HEK293 (cell line): ENCODE results near the gene DIDO1.

Experiments used
- CTCF ChIA-PET: fragments of 350-600 bp; formaldehyde crosslinking; extraction: SDS; loops from one replicate; lab custom pipeline; 2021; ENCODE audit warnings: antibody characterized with exemption; lab: Yijun Ruan, JAX
- POLR2A ChIA-PET: fragments of 300-600 bp; formaldehyde crosslinking; extraction: SDS; loops from one replicate; lab custom pipeline; 2020; ENCODE audit warnings: antibody characterized with exemption, inconsistent platforms; lab: Yijun Ruan, JAX
- H3K27ac ChIP-seq: fragments of 200-500 bp; sonication (Bioruptor generic); 2 replicates; pipeline ENCODE4 v1.5.1; 2014; ENCODE audit warnings: low read depth, low read length, control low read depth, inconsistent platforms; ENCODE audit errors: extremely low read depth
- H3K36me3 ChIP-seq, 2 experiments: fragments of 200-500 bp in 1 of 2; sonication (Bioruptor generic) in 1 of 2; 1 replicate in 1 of 2; 2 replicates in 1 of 2; pipeline ENCODE4 v1.5.1; 2014 to 2017; ENCODE audit warnings: inconsistent platforms in 2 of 2, low read length in 2 of 2; ENCODE audit not compliant: control insufficient read depth in 2 of 2, insufficient read depth in 1 of 2
- H3K4me1 ChIP-seq: fragments of 200-500 bp; sonication (Bioruptor generic); 2 replicates; pipeline ENCODE4 v1.5.1; 2014; ENCODE audit warnings: mild to moderate bottlenecking, low read length, inconsistent platforms; ENCODE audit not compliant: control insufficient read depth, insufficient read depth
- H3K4me3 ChIP-seq: 2 replicates; pipeline ENCODE4 v1.5.1; 2011; ENCODE audit warnings: low read depth, mild to moderate bottlenecking, control low read depth, low read length, moderate library complexity
- H3K9me3 ChIP-seq: fragments of 200-500 bp; sonication (Bioruptor generic); 2 replicates; pipeline ENCODE4 v1.5.1; 2014; ENCODE audit warnings: low read depth, low read length, inconsistent platforms; ENCODE audit not compliant: control insufficient read depth, insufficient read depth
- KLF10 ChIP-seq: fragments of 450-650 bp; IDR thresholded peaks from 2 replicates; pipeline ENCODE4 v1.5.1; 2018; ENCODE audit warnings: missing biosample characterization, mild to moderate bottlenecking, missing genetic modification characterization
- TRIM28 ChIP-seq: IDR thresholded peaks from 2 replicates; pipeline ENCODE4 v1.6.1; 2011; ENCODE audit warnings: low read length, control low read depth, borderline replicate concordance
- ZFP3 ChIP-seq: fragments of 450-650 bp; formaldehyde crosslinking; IDR thresholded peaks from 2 replicates; pipeline ENCODE4 v1.5.1; 2016; ENCODE audit warnings: low read depth, missing biosample characterization, missing genetic modification characterization
- ZFP69B ChIP-seq: fragments of 450-650 bp; formaldehyde crosslinking; IDR thresholded peaks from 2 replicates; pipeline ENCODE4 v1.5.1; 2016; ENCODE audit warnings: missing biosample characterization, missing genetic modification characterization
- ZNF394 ChIP-seq: fragments of 450-650 bp; formaldehyde crosslinking; IDR thresholded peaks from 2 replicates; pipeline ENCODE4 v1.5.1; 2016; ENCODE audit warnings: missing biosample characterization, missing genetic modification characterization, mild to moderate bottlenecking, moderate library complexity, borderline replicate concordance
- ZNF423 ChIP-seq: fragments of 450-650 bp; formaldehyde crosslinking; IDR thresholded peaks from 2 replicates; pipeline ENCODE4 v1.5.1; 2016; ENCODE audit warnings: missing biosample characterization, missing genetic modification characterization
- ZNF530 ChIP-seq: fragments of 450-650 bp; formaldehyde crosslinking; IDR thresholded peaks from 2 replicates; pipeline ENCODE4 v1.5.1; 2016; ENCODE audit warnings: low read depth, missing biosample characterization, missing genetic modification characterization
- ZNF571 ChIP-seq: fragments of 450-650 bp; formaldehyde crosslinking; IDR thresholded peaks from 2 replicates; pipeline ENCODE4 v1.5.0; 2017; ENCODE audit warnings: missing biosample characterization, missing genetic modification characterization
- ZNF585B ChIP-seq: fragments of 450-650 bp; formaldehyde crosslinking; IDR thresholded peaks from 2 replicates; pipeline ENCODE4 v1.5.1; 2016; ENCODE audit warnings: missing biosample characterization, missing genetic modification characterization
- ZNF701 ChIP-seq: fragments of 450-650 bp; formaldehyde crosslinking; IDR thresholded peaks from 2 replicates; pipeline ENCODE4 v1.5.1; 2016; ENCODE audit warnings: missing biosample characterization, missing genetic modification characterization
- TF ChIP-seq, protein P1 (sequence below): fragments of 450-650 bp; formaldehyde crosslinking; conservative IDR thresholded peaks from 2 replicates; pipeline ENCODE4 v1.5.1; 2016; ENCODE audit warnings: low read depth, missing biosample characterization, missing genetic modification characterization
- TF ChIP-seq, protein P2 (sequence below): fragments of 450-650 bp; formaldehyde crosslinking; IDR thresholded peaks from 2 replicates; pipeline ENCODE4 v1.5.1; 2017; ENCODE audit warnings: missing biosample characterization, missing genetic modification characterization
- TF ChIP-seq, protein P3 (sequence below): fragments of 450-650 bp; formaldehyde crosslinking; IDR thresholded peaks from 2 replicates; pipeline ENCODE4 v1.5.1; 2016; ENCODE audit warnings: missing biosample characterization, missing genetic modification characterization
- TF ChIP-seq, protein P4 (sequence below): fragments of 450-650 bp; formaldehyde crosslinking; IDR thresholded peaks from 2 replicates; pipeline ENCODE4 v1.5.1; 2016; ENCODE audit warnings: missing biosample characterization, missing genetic modification characterization

The DIDO1 gene

DNA sequence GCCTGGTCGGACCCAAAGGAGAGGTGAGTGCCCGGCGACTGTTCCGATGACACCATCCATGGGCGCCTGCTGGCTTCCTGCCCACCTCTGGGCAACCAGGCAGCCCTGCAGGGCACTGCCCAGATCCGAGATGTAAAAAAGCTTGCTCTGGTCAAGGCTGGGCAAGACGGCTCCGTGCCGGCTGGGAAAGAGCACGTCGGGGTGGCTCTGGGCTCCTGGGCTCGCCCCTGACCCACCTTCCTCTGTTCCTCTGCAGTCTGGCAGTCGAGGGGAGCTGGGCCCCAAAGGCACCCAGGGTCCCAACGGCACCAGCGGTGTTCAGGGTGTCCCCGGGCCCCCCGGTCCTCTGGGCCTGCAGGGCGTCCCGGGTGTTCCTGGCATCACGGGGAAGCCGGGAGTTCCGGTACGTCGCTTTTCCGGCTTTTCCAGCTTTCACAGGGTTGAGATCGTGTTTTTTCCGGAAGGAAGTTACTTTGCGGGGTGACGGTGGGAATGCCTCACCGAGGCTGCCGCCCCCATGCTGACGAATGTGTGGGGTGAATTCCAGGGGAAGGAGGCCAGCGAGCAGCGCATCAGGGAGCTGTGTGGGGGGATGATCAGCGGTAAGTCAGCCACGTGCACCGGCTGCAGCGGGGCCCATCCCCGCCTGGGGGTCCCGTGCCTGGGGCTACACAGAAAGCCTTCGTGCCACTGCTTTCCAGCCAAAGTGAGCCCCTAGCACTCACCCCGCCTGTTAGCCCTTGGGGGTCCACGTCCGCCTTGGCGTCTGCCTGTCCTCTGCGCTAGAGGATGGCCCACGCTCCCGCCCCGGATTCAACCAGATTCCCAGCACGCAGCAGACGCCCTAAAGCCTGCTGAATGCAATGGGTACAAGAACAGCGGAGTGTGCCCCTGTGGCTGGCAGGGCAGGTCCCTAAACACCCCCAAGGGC lies 90.1 kb downstream of the DIDO1 start:
- H3K4me1 ChIP-seq: peaks cover 3% of the 10 kb centered on the region; the same call in 1 of the 2 replicates
- no peaks in the 10 kb centered on the region for H3K9me3 ChIP-seq
- TF ChIP-seq, protein P1, sequence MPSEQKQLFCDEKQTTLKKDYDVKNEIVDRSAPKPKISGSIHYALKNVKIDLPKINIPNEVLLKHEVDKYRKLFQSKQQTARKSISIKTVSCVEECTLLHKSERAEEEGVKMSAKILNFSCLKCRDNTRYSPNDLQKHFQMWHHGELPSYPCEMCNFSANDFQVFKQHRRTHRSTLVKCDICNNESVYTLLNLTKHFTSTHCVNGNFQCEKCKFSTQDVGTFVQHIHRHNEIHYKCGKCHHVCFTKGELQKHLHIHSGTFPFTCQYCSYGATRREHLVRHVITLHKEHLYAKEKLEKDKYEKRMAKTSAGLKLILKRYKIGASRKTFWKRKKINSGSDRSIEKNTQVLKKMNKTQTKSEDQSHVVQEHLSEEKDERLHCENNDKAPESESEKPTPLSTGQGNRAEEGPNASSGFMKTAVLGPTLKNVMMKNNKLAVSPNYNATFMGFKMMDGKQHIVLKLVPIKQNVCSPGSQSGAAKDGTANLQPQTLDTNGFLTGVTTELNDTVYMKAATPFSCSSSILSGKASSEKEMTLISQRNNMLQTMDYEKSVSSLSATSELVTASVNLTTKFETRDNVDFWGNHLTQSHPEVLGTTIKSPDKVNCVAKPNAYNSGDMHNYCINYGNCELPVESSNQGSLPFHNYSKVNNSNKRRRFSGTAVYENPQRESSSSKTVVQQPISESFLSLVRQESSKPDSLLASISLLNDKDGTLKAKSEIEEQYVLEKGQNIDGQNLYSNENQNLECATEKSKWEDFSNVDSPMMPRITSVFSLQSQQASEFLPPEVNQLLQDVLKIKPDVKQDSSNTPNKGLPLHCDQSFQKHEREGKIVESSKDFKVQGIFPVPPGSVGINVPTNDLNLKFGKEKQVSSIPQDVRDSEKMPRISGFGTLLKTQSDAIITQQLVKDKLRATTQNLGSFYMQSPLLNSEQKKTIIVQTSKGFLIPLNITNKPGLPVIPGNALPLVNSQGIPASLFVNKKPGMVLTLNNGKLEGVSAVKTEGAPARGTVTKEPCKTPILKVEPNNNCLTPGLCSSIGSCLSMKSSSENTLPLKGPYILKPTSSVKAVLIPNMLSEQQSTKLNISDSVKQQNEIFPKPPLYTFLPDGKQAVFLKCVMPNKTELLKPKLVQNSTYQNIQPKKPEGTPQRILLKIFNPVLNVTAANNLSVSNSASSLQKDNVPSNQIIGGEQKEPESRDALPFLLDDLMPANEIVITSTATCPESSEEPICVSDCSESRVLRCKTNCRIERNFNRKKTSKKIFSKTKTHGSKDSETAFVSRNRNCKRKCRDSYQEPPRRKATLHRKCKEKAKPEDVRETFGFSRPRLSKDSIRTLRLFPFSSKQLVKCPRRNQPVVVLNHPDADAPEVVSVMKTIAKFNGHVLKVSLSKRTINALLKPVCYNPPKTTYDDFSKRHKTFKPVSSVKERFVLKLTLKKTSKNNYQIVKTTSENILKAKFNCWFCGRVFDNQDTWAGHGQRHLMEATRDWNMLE: no peak
- TF ChIP-seq ZNF394 (tag by site-specific recombination): no peak
- no peak for TF ChIP-seq KLF10 (tag by site-specific recombination)
- TF ChIP-seq ZNF701 (tag by site-specific recombination): no peak
- TF ChIP-seq ZFP69B (tag by site-specific recombination): no peak
- no peak for TF ChIP-seq TRIM28
- TF ChIP-seq, protein P2, sequence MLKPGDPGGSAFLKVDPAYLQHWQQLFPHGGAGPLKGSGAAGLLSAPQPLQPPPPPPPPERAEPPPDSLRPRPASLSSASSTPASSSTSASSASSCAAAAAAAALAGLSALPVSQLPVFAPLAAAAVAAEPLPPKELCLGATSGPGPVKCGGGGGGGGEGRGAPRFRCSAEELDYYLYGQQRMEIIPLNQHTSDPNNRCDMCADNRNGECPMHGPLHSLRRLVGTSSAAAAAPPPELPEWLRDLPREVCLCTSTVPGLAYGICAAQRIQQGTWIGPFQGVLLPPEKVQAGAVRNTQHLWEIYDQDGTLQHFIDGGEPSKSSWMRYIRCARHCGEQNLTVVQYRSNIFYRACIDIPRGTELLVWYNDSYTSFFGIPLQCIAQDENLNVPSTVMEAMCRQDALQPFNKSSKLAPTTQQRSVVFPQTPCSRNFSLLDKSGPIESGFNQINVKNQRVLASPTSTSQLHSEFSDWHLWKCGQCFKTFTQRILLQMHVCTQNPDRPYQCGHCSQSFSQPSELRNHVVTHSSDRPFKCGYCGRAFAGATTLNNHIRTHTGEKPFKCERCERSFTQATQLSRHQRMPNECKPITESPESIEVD (tag by site-specific recombination): no peak
- no peak for TF ChIP-seq ZNF530 (tag by site-specific recombination)
- no peak for TF ChIP-seq ZNF585B
- no peak for TF ChIP-seq ZFP3
- TF ChIP-seq, protein P3, sequence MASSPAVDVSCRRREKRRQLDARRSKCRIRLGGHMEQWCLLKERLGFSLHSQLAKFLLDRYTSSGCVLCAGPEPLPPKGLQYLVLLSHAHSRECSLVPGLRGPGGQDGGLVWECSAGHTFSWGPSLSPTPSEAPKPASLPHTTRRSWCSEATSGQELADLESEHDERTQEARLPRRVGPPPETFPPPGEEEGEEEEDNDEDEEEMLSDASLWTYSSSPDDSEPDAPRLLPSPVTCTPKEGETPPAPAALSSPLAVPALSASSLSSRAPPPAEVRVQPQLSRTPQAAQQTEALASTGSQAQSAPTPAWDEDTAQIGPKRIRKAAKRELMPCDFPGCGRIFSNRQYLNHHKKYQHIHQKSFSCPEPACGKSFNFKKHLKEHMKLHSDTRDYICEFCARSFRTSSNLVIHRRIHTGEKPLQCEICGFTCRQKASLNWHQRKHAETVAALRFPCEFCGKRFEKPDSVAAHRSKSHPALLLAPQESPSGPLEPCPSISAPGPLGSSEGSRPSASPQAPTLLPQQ (tag by site-specific recombination): no peak
- no peak for TF ChIP-seq ZNF423
- no peak for TF ChIP-seq ZNF571 (tag by site-specific recombination)
- TF ChIP-seq, protein P4, sequence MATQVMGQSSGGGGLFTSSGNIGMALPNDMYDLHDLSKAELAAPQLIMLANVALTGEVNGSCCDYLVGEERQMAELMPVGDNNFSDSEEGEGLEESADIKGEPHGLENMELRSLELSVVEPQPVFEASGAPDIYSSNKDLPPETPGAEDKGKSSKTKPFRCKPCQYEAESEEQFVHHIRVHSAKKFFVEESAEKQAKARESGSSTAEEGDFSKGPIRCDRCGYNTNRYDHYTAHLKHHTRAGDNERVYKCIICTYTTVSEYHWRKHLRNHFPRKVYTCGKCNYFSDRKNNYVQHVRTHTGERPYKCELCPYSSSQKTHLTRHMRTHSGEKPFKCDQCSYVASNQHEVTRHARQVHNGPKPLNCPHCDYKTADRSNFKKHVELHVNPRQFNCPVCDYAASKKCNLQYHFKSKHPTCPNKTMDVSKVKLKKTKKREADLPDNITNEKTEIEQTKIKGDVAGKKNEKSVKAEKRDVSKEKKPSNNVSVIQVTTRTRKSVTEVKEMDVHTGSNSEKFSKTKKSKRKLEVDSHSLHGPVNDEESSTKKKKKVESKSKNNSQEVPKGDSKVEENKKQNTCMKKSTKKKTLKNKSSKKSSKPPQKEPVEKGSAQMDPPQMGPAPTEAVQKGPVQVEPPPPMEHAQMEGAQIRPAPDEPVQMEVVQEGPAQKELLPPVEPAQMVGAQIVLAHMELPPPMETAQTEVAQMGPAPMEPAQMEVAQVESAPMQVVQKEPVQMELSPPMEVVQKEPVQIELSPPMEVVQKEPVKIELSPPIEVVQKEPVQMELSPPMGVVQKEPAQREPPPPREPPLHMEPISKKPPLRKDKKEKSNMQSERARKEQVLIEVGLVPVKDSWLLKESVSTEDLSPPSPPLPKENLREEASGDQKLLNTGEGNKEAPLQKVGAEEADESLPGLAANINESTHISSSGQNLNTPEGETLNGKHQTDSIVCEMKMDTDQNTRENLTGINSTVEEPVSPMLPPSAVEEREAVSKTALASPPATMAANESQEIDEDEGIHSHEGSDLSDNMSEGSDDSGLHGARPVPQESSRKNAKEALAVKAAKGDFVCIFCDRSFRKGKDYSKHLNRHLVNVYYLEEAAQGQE (tag by site-specific recombination): no peak
- no peak overlapping the region for H3K4me3 ChIP-seq
- H3K27ac ChIP-seq: no peak overlapping the region
- POLR2A ChIA-PET: no interaction called here
- CTCF ChIA-PET: interaction anchor here (0.7 to 1.0 kb wide), 2 partner anchors 11 to 13 kb away, joined by 3 read pairs; no protein-coding TSS in a partner anchor
- peaks cover 0 to 39% of the 10 kb centered on the region in 2 experiments; a peak in 1 of 3 replicates for H3K36me3 ChIP-seq
